ENCODE data around the gene CEBPA.
"Not testable (repeated sequence)": the region's sequence is repeated elsewhere in the genome, so short reads cannot be mapped to it uniquely, and the experiment has no call there.

Gene CEBPA

GRCh38 chr19:33324628-33325027 is 22.3 kb upstream of the CEBPA start:
- DNase-seq, result no peak

GRCh38 chr19:33323093-33323820 is 20.9 kb upstream of the CEBPA start:
- no peak for DNase-seq

- no peak for DNase-seq
Observed at GRCh38 chr19:33320636-33321035, 18.3 kb upstream of the CEBPA start.

- DNase-seq, result not testable (repeated sequence)
Observed at GRCh38 chr19:33317991-33318390, 15.7 kb upstream of the CEBPA start.

- DNase-seq, result no peak
Observed at GRCh38 chr19:33317517-33317916, 15.2 kb upstream of the CEBPA start.

- no peak for DNase-seq
Observed at GRCh38 chr19:33316541-33317264, 14.4 kb upstream of the CEBPA start.

- DNase-seq, result not testable (repeated sequence)
Observed at GRCh38 chr19:33312808-33313207, 10.5 kb upstream of the CEBPA start.

GRCh38 chr19:33312065-33312464 is 9.7 kb upstream of the CEBPA start:
- no peak for DNase-seq

GRCh38 chr19:33311326-33311682 is 9.0 kb upstream of the CEBPA start:
- DNase-seq, result no peak

- no peak for DNase-seq
Observed at GRCh38 chr19:33310606-33311325, 8.4 kb upstream of the CEBPA start.

- DNase-seq, result no peak
Observed at GRCh38 chr19:33309826-33310225, 7.5 kb upstream of the CEBPA start.

- DNase-seq, result no peak
Observed at GRCh38 chr19:33306853-33307792, 4.8 kb upstream of the CEBPA start.

- no peak for DNase-seq
Observed at GRCh38 chr19:33306191-33306590, 3.9 kb upstream of the CEBPA start.

- peak; percentile 52 for DNase-seq
Observed at GRCh38 chr19:33304760-33305647, 2.7 kb upstream of the CEBPA start.

GRCh38 chr19:33304371-33304759 is 2.0 kb upstream of the CEBPA start:
- DNase-seq, result no peak

GRCh38 chr19:33303791-33304345 is 1.5 kb upstream of the CEBPA start:
- DNase-seq, result no peak

GRCh38 chr19:33302974-33303790 is 848 bp upstream of the CEBPA start:
- peak; percentile 56 for DNase-seq

GRCh38 chr19:33301900-33302174 is 497 bp downstream of the CEBPA start:
- no peak for DNase-seq

GRCh38 chr19:33301144-33301899 is 1.0 kb downstream of the CEBPA start:
- DNase-seq, result no peak

- DNase-seq, result no peak
Observed at GRCh38 chr19:33300894-33301143, 1.5 kb downstream of the CEBPA start.

Measured in hematopoietic multipotent progenitor cell treated with erythropoietin and hydrocortisone succinate and interleukin-3 and kit ligand, for 6 days (in vitro differentiated cells).